KMS-11 (cell line): ENCODE results near the gene AKR1C3.
"Not testable (repeated sequence)": the region's sequence is repeated elsewhere in the genome, so short reads cannot be mapped to it uniquely, and the experiment has no call there.

Experiments
- H2AFZ ChIP-seq: fragments of 200-600 bp; sonication (generic); 2 replicates; pipeline ENCODE4 v1.6.1; 2016; ENCODE audit warnings: antibody characterized with exemption, mixed run types, low read depth
- H3K27ac ChIP-seq: fragments of 200-600 bp; sonication (generic); 2 replicates; pipeline ENCODE4 v1.6.1; 2016; ENCODE audit warnings: mild to moderate bottlenecking, mixed run types
- H3K27me3 ChIP-seq: fragments of 200-600 bp; sonication (generic); 2 replicates; pipeline ENCODE4 v1.6.1; 2017; ENCODE audit warnings: mild to moderate bottlenecking, low read depth, mixed run types, moderate library complexity; ENCODE audit not compliant: insufficient read depth
- H3K36me3 ChIP-seq: fragments of 200-600 bp; sonication (generic); 2 replicates; pipeline ENCODE4 v1.6.1; 2017; ENCODE audit warnings: mild to moderate bottlenecking, mixed run types; ENCODE audit not compliant: insufficient read depth
- H3K4me1 ChIP-seq: fragments of 200-600 bp; sonication (generic); 2 replicates; pipeline ENCODE4 v1.6.1; 2016; ENCODE audit warnings: mild to moderate bottlenecking, low read depth, mixed run types; ENCODE audit not compliant: poor library complexity, severe bottlenecking
- H3K4me2 ChIP-seq: fragments of 200-600 bp; sonication (generic); 2 replicates; pipeline ENCODE4 v1.7.0; 2016; ENCODE audit warnings: mild to moderate bottlenecking, mixed run types
- H3K4me3 ChIP-seq: fragments of 200-600 bp; sonication (generic); IDR thresholded peaks from 2 replicates; pipeline ENCODE4 v1.6.1; 2017; ENCODE audit warnings: low read depth, low read length, mixed read lengths; ENCODE audit not compliant: insufficient read depth
- H3K79me2 ChIP-seq: fragments of 200-600 bp; sonication (generic); 2 replicates; pipeline ENCODE4 v1.6.1; 2016; ENCODE audit warnings: low read depth, mixed run types; ENCODE audit not compliant: insufficient read depth
- H3K9ac ChIP-seq: fragments of 200-600 bp; sonication (generic); 2 replicates; pipeline ENCODE4 v1.6.1; 2016; ENCODE audit warnings: mild to moderate bottlenecking, mixed run types
- H4K20me1 ChIP-seq: fragments of 200-600 bp; sonication (generic); 2 replicates; pipeline ENCODE4 v1.6.1; 2016; ENCODE audit warnings: mild to moderate bottlenecking, mixed run types; ENCODE audit not compliant: insufficient read depth
- CTCF ChIP-seq: fragments of 200-600 bp; sonication (generic); conservative IDR thresholded peaks from 2 replicates; pipeline ENCODE4 v1.6.1; 2017; ENCODE audit warnings: low read depth, mild to moderate bottlenecking, antibody characterized with exemption, low read length, moderate library complexity, mixed read lengths

AKR1C3 gene

GRCh38 chr10:5123886-5124285 lies 29.7 kb downstream of the AKR1C3 start:
- Histone ChIP-seq H3K27me3 (no peaks in the 10 kb centered on the region), H3K4me2 (no peak overlapping the region), H3K4me3 (no peak overlapping the region), H3K27ac (no peak overlapping the region), H4K20me1 (no peaks in the 10 kb centered on the region), H3K4me1 (no peaks in the 10 kb centered on the region), H3K79me2 (no peaks in the 10 kb centered on the region), H2AFZ (no peak overlapping the region), H3K9ac (no peak overlapping the region), H3K36me3 (no peaks in the 10 kb centered on the region)
- no peak for TF ChIP-seq CTCF

- no peak overlapping the region for H2AFZ ChIP-seq
- no peaks in the 10 kb centered on the region for H3K4me1 ChIP-seq
- H3K9ac ChIP-seq = no peak overlapping the region
- H3K4me2 ChIP-seq = no peak overlapping the region
- no peaks in the 10 kb centered on the region for H3K27me3 ChIP-seq
- H3K36me3 ChIP-seq = no peaks in the 10 kb centered on the region
- no peak overlapping the region for H3K27ac ChIP-seq
- no peaks in the 10 kb centered on the region for H3K79me2 ChIP-seq
- TF ChIP-seq CTCF = no peak
- no peaks in the 10 kb centered on the region for H4K20me1 ChIP-seq
- no peak overlapping the region for H3K4me3 ChIP-seq
These were observed 31.3 kb downstream of the AKR1C3 start for GRCh38 chr10:5125315-5126044.

GRCh38 chr10:5135581-5135980 lies 41.4 kb downstream of the AKR1C3 start:
- H3K9ac ChIP-seq = no peak overlapping the region
- no peak overlapping the region for H3K4me2 ChIP-seq
- no peaks in the 10 kb centered on the region for H3K79me2 ChIP-seq
- H4K20me1 ChIP-seq = no peaks in the 10 kb centered on the region
- no peak overlapping the region for H3K4me3 ChIP-seq
- no peaks in the 10 kb centered on the region for H3K27me3 ChIP-seq
- H3K4me1 ChIP-seq = no peaks in the 10 kb centered on the region
- H2AFZ ChIP-seq = no peak overlapping the region
- H3K36me3 ChIP-seq = no peaks in the 10 kb centered on the region
- TF ChIP-seq CTCF = no peak
- H3K27ac ChIP-seq = no peak overlapping the region

GRCh38 chr10:5136468-5137087 lies 42.4 kb downstream of the AKR1C3 start:
- Histone ChIP-seq H4K20me1 (no peaks in the 10 kb centered on the region), H3K27me3 (no peaks in the 10 kb centered on the region), H3K4me2 (no peak overlapping the region), H3K9ac (no peak overlapping the region), H3K4me1 (no peaks in the 10 kb centered on the region), H3K36me3 (no peaks in the 10 kb centered on the region), H3K27ac (no peak overlapping the region), H2AFZ (no peak overlapping the region), H3K4me3 (no peak overlapping the region), H3K79me2 (no peaks in the 10 kb centered on the region)
- TF ChIP-seq CTCF = no peak

- H4K20me1 ChIP-seq, H3K27ac ChIP-seq, H3K79me2 ChIP-seq, H2AFZ ChIP-seq, H3K4me3 ChIP-seq, H3K36me3 ChIP-seq, H3K27me3 ChIP-seq, H3K9ac ChIP-seq, H3K4me1 ChIP-seq, H3K4me2 ChIP-seq: not testable (repeated sequence)
These were observed 43.5 kb downstream of the AKR1C3 start for GRCh38 chr10:5137699-5138098.
